ENCODE results near the gene PHF21A. TPM values are rescaled to one million over a fixed set of nuclear protein-coding genes. Genes with fewer than 3 reads are reported as not detected.

The PHF21A gene
- total RNA-seq, 1 donor from 2014 or later: 66.8 TPM

- DNase-seq (ENCODE audit: extremely low spot score in 2 of 2): no peak
- peaks cover 42% of the 10 kb centered on the region for H3K4me1 ChIP-seq
- TF ChIP-seq, protein P1, sequence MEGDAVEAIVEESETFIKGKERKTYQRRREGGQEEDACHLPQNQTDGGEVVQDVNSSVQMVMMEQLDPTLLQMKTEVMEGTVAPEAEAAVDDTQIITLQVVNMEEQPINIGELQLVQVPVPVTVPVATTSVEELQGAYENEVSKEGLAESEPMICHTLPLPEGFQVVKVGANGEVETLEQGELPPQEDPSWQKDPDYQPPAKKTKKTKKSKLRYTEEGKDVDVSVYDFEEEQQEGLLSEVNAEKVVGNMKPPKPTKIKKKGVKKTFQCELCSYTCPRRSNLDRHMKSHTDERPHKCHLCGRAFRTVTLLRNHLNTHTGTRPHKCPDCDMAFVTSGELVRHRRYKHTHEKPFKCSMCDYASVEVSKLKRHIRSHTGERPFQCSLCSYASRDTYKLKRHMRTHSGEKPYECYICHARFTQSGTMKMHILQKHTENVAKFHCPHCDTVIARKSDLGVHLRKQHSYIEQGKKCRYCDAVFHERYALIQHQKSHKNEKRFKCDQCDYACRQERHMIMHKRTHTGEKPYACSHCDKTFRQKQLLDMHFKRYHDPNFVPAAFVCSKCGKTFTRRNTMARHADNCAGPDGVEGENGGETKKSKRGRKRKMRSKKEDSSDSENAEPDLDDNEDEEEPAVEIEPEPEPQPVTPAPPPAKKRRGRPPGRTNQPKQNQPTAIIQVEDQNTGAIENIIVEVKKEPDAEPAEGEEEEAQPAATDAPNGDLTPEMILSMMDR (IDR thresholded peaks at IDR 0.05): no peak
- TF ChIP-seq POLR2A (IDR thresholded peaks at IDR 0.05): no peak
- TF ChIP-seq POLR2AphosphoS5 (IDR thresholded peaks at IDR 0.05; ENCODE audit: insufficient read depth in 1 of 2, low read depth in 1 of 2): no peak
- intact Hi-C loops (cut with DNase I): no loop called here
- H3K27ac ChIP-seq: no peak overlapping the region
- H3K36me3 ChIP-seq: no peaks in the 10 kb centered on the region
- no peaks in the 10 kb centered on the region for H3K27me3 ChIP-seq
- H3K9me3 ChIP-seq: no peaks in the 10 kb centered on the region
- no peak overlapping the region for H3K4me3 ChIP-seq
Measured at GRCh38 chr11:46107780-46108179, 13.5 kb downstream of the PHF21A start.

GRCh38 chr11:46107408-46107718 is 13.9 kb downstream of the PHF21A start:
- TF ChIP-seq, protein P1 (IDR thresholded peaks at IDR 0.05): no peak
- TF ChIP-seq POLR2AphosphoS5 (IDR thresholded peaks at IDR 0.05; ENCODE audit: insufficient read depth in 1 of 2, low read depth in 1 of 2) (no peak), POLR2A (IDR thresholded peaks at IDR 0.05) (no peak)
- H3K4me1 ChIP-seq: peaks cover 38% of the 10 kb centered on the region
- no peak overlapping the region for H3K27ac ChIP-seq
- no peaks in the 10 kb centered on the region for H3K9me3 ChIP-seq
- intact Hi-C loops (cut with DNase I): no loop called here
- no peaks in the 10 kb centered on the region for H3K27me3 ChIP-seq
- no peak overlapping the region for H3K4me3 ChIP-seq
- H3K36me3 ChIP-seq: no peaks in the 10 kb centered on the region
- DNase-seq (ENCODE audit: extremely low spot score in 2 of 2): no peak

DNA sequence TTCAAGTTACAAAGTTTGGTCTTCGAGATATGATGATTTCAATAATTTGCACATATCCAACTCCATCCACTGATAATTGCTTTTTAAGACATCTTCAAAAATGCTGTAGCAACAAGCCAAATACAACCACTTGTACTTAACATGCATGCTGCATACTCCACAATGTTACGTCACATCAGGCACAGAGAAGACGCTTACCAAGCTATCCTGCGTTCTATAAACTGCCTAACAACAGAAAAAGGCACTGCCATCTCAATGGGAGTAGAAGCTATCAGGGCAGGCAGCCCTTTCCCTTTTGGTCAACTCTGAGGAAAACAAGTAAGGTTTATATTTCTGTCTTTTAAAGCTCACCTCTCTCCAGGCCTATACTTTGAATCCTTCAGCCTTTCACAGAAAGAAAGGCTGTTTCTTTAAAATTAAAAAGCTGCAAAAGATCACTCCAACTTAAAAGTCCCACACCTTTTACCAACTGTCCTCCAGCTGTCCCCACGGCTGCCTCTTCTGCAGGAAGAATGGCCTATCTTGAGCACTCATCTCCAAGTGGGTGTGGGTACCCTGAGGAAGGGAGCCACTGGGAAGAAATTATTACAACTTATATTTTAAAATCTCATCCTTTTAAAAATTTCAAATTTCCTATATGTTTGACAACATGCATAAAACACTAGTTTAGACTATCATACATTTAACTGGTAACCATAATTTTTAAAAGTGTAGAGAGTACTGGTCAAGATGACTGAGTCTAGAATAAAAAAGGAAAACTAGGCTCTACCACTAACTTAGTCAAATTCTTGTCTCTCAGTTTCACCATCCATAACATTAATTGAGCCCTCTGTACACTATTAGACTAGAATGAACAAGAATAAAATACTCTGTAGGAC is 14.5 kb downstream of the PHF21A start:
- H3K36me3 ChIP-seq: no peaks in the 10 kb centered on the region
- no peaks in the 10 kb centered on the region for H3K9me3 ChIP-seq
- no peak for DNase-seq (ENCODE audit: extremely low spot score in 2 of 2)
- H3K27me3 ChIP-seq: no peaks in the 10 kb centered on the region
- TF ChIP-seq POLR2AphosphoS5 (IDR thresholded peaks at IDR 0.05; ENCODE audit: insufficient read depth in 1 of 2, low read depth in 1 of 2) (no peak), POLR2A (IDR thresholded peaks at IDR 0.05) (no peak)
- TF ChIP-seq, protein P1 (IDR thresholded peaks at IDR 0.05): no peak
- H3K4me3 ChIP-seq: no peak overlapping the region
- intact Hi-C loops (cut with DNase I): no loop called here
- H3K27ac ChIP-seq: no peak overlapping the region
- H3K4me1 ChIP-seq: peaks cover 37% of the 10 kb centered on the region

GRCh38 chr11:46105926-46106325 is 15.3 kb downstream of the PHF21A start:
- Histone ChIP-seq H3K36me3 (no peaks in the 10 kb centered on the region), H3K27ac (no peak overlapping the region), H3K4me1 (peaks cover 40% of the 10 kb centered on the region), H3K27me3 (no peaks in the 10 kb centered on the region), H3K9me3 (no peaks in the 10 kb centered on the region), H3K4me3 (no peak overlapping the region)
- intact Hi-C loops (cut with DNase I): no loop called here
- DNase-seq (ENCODE audit: extremely low spot score in 2 of 2): no peak
- TF ChIP-seq, protein P1 (IDR thresholded peaks at IDR 0.05): no peak
- TF ChIP-seq POLR2A (IDR thresholded peaks at IDR 0.05) (no peak), POLR2AphosphoS5 (IDR thresholded peaks at IDR 0.05; ENCODE audit: insufficient read depth in 1 of 2, low read depth in 1 of 2) (no peak)

DNA sequence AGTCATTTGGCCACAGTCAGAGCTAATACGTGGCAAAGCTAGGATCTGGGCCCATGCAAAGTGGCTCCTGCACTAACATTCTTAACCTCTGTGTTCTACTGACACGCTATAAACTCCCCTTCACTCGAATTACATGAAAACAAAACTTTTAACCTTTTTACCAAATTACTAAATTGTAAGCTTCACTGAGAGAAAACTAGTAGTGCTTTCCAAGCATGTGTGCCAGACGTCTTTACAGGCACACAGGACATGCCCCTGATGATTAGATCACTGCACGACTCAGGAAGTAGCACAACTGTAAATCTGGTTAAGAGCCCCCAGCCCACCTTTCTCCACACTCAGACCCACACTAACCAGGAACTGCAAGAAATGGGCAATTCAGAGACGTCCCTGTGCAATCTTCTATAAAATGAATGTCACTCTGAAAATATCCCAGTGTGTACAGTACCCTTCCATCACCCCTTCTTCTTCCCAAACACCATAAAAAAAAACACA is 16.1 kb downstream of the PHF21A start:
- no peak for DNase-seq (ENCODE audit: extremely low spot score in 2 of 2)
- no peaks in the 10 kb centered on the region for H3K9me3 ChIP-seq
- TF ChIP-seq POLR2A (IDR thresholded peaks at IDR 0.05) (no peak), POLR2AphosphoS5 (IDR thresholded peaks at IDR 0.05; ENCODE audit: insufficient read depth in 1 of 2, low read depth in 1 of 2) (no peak)
- TF ChIP-seq, protein P1 (IDR thresholded peaks at IDR 0.05): no peak
- H3K4me3 ChIP-seq: no peak overlapping the region
- intact Hi-C loops (cut with DNase I): no loop called here
- no peaks in the 10 kb centered on the region for H3K36me3 ChIP-seq
- H3K27ac ChIP-seq: no peak overlapping the region
- peaks cover 48% of the 10 kb centered on the region for H3K4me1 ChIP-seq
- no peaks in the 10 kb centered on the region for H3K27me3 ChIP-seq
